Stimulated activated CD8-positive, alpha-beta memory T cell treated with anti-CD3 and anti-CD28 coated beads, Interleukin-7, amount 100 ng/mL, for 24 hours (primary cell): ENCODE results near the gene MRPS7.
A peak's percentile ranks its signal among the peaks of the same experiment; 100 is the strongest.
"Not testable (repeated sequence)": the region's sequence is repeated elsewhere in the genome, so short reads cannot be mapped to it uniquely, and the experiment has no call there.

Experiments used
- DNase-seq: peaks from one replicate; pipeline ENCODE4 v3.0.0-alpha.2; 2020; ENCODE audit warnings: low read depth

The MRPS7 gene

GRCh38 chr17:75244133-75244866, 17.4 kb upstream of the MRPS7 start:
- no peak for DNase-seq

GRCh38 chr17:75245011-75245410, 16.7 kb upstream of the MRPS7 start:
- DNase-seq: no peak

- no peak for DNase-seq
Measured at GRCh38 chr17:75246404-75246803, 15.3 kb upstream of the MRPS7 start.

- DNase-seq: no peak
Measured at GRCh38 chr17:75249564-75249963, 12.1 kb upstream of the MRPS7 start.

GRCh38 chr17:75250009-75250471, 11.6 kb upstream of the MRPS7 start:
- DNase-seq: peak; percentile 48

- no peak for DNase-seq
Measured at GRCh38 chr17:75252039-75252816, 9.5 kb upstream of the MRPS7 start.

- DNase-seq: not testable (repeated sequence)
Measured at GRCh38 chr17:75255954-75256698, 5.6 kb upstream of the MRPS7 start.

GRCh38 chr17:75257228-75257627, 4.5 kb upstream of the MRPS7 start:
- not testable (repeated sequence) for DNase-seq

GRCh38 chr17:75260641-75261335, 891 bp upstream of the MRPS7 start:
- DNase-seq: no peak

- no peak for DNase-seq
Measured at GRCh38 chr17:75262112-75262606, 480 bp downstream of the MRPS7 start.

- no peak for DNase-seq
Measured at GRCh38 chr17:75263055-75263454, 1.4 kb downstream of the MRPS7 start.

GRCh38 chr17:75265614-75266315, 4.1 kb downstream of the MRPS7 start:
- DNase-seq: no peak

GRCh38 chr17:75266316-75267152, 4.9 kb downstream of the MRPS7 start:
- DNase-seq: no peak

- DNase-seq: no peak
Measured at GRCh38 chr17:75267153-75267410, 5.4 kb downstream of the MRPS7 start.

GRCh38 chr17:75267411-75268232, 5.9 kb downstream of the MRPS7 start:
- DNase-seq: no peak

GRCh38 chr17:75269844-75270217, 8.2 kb downstream of the MRPS7 start:
- DNase-seq: no peak

- DNase-seq: no peak
Measured at GRCh38 chr17:75270218-75270965, 8.7 kb downstream of the MRPS7 start.

GRCh38 chr17:75270966-75271232, 9.2 kb downstream of the MRPS7 start, which contains the start of gene MIF4GD:
TSS of gene MIF4GD (minus strand) at chr17:75271231. CDS start at chr17:75270195, 1,036 bp downstream.
- DNase-seq: no peak
